ENCODE measurements around the gene IL4R. TPM values are rescaled to one million over a fixed set of nuclear protein-coding genes. Genes with fewer than 3 reads are reported as not detected.

Gene IL4R
- total RNA-seq, 2 donors from 2014 or later = 11.9 to 35.5 TPM

- Histone ChIP-seq H3K4me3 (no peak within 1 kb of the TSS), H3K36me3 (no peaks in the 10 kb centered on the region), H3K27me3 (no peaks in the 10 kb centered on the region), H3K27ac (no peak within 1 kb of the TSS), H3K4me1 (peaks cover 0 to 22% of the 10 kb centered on the region in 2 donors), H3K9me3 (peaks cover 0 to 2% of the 10 kb centered on the region in 2 donors)
- TF ChIP-seq CTCF (IDR thresholded peaks at IDR 0.05) = no peak
- peak; percentile 60 for DNase-seq (ENCODE audit: low spot score)
Observed at GRCh38 chr16:27401768-27402568, 88.2 kb downstream of the IL4R start, which contains the start of gene IL21R. IL21R (plus strand) TSS chr16:27402174; CDS start chr16:27430072, 27,898 bp downstream.

- peak; percentile 46 for DNase-seq (ENCODE audit: low spot score)
- Histone ChIP-seq H3K27me3 (no peaks in the 10 kb centered on the region), H3K4me1 (peaks cover 0 to 22% of the 10 kb centered on the region in 2 donors), H3K36me3 (no peaks in the 10 kb centered on the region), H3K4me3 (no peak overlapping the region), H3K27ac (no peak overlapping the region), H3K9me3 (no peaks in the 10 kb centered on the region)
- no peak for TF ChIP-seq CTCF (IDR thresholded peaks at IDR 0.05)
Observed at GRCh38 chr16:27402569-27402963, 88.8 kb downstream of the IL4R start.

- Histone ChIP-seq H3K36me3 (no peaks in the 10 kb centered on the region), H3K27ac (no peak overlapping the region), H3K27me3 (no peaks in the 10 kb centered on the region), H3K4me1 (peaks cover 0 to 22% of the 10 kb centered on the region in 2 donors), H3K9me3 (no peaks in the 10 kb centered on the region), H3K4me3 (no peak overlapping the region)
- TF ChIP-seq CTCF (IDR thresholded peaks at IDR 0.05) = no peak
- peak; percentile 53 for DNase-seq (ENCODE audit: low spot score)
Observed at GRCh38 chr16:27402964-27403600, 89.3 kb downstream of the IL4R start.

- H3K4me3 ChIP-seq = no peak overlapping the region
- H3K27ac ChIP-seq = no peak overlapping the region
- DNase-seq (ENCODE audit: low spot score) = no peak
- H3K27me3 ChIP-seq = no peaks in the 10 kb centered on the region
- peaks cover 0 to 22% of the 10 kb centered on the region in 2 donors for H3K4me1 ChIP-seq
- no peak for TF ChIP-seq CTCF (IDR thresholded peaks at IDR 0.05)
- H3K9me3 ChIP-seq = no peaks in the 10 kb centered on the region
- no peaks in the 10 kb centered on the region for H3K36me3 ChIP-seq
Observed at GRCh38 chr16:27403601-27403992, 89.8 kb downstream of the IL4R start.

GRCh38 chr16:27404163-27404823, 90.5 kb downstream of the IL4R start:
- H3K9me3 ChIP-seq = no peaks in the 10 kb centered on the region
- H3K27ac ChIP-seq = no peak overlapping the region
- no peak for TF ChIP-seq CTCF (IDR thresholded peaks at IDR 0.05)
- no peak overlapping the region for H3K4me3 ChIP-seq
- H3K36me3 ChIP-seq = no peaks in the 10 kb centered on the region
- DNase-seq (ENCODE audit: low spot score) = no peak
- peaks cover 0 to 22% of the 10 kb centered on the region in 2 donors for H3K4me1 ChIP-seq
- H3K27me3 ChIP-seq = no peaks in the 10 kb centered on the region

Data from right atrium auricular region (tissue), 2 donors.